Aorta (tissue), 5 donors: Measurements from ENCODE around the gene FMNL1. TPM values are rescaled to one million over a fixed set of nuclear protein-coding genes. Genes with fewer than 3 reads are reported as not detected.

Experiments used
- ATAC-seq: fragments of 200-7000 bp; cut with Tn5 transposase; one replicate; pipeline ENCODE4 v1.9.1; 2022; ENCODE audit warnings: moderate library complexity; ENCODE audit not compliant: low FRiP score
- DNase-seq, 2 donors: peaks; one replicate each; pipeline ENCODE4 v3.0.0-alpha.2; 2020
- H3K27ac ChIP-seq, 2 donors: one replicate each; pipeline ENCODE4 v1.5.1; 2013; ENCODE audit warnings: low read length in 2 of 2, mild to moderate bottlenecking in 2 of 2, moderate library complexity in 2 of 2, control low read depth in 1 of 2, inconsistent platforms in 1 of 2, low read depth in 1 of 2
- H3K27me3 ChIP-seq, 2 donors: one replicate each; pipeline ENCODE4 v1.6.1; 2013; ENCODE audit warnings: control low read depth in 1 of 2, low read length in 1 of 2, mild to moderate bottlenecking in 1 of 2, moderate library complexity in 1 of 2; ENCODE audit not compliant: insufficient read depth in 2 of 2, control insufficient read depth in 1 of 2
- H3K36me3 ChIP-seq, 2 donors: one replicate each; pipeline ENCODE4 v1.6.1; 2013; ENCODE audit warnings: control low read depth in 1 of 2, low read length in 1 of 2, mild to moderate bottlenecking in 1 of 2; ENCODE audit not compliant: insufficient read depth in 2 of 2, control insufficient read depth in 1 of 2
- H3K4me1 ChIP-seq, 2 donors: one replicate each; pipeline ENCODE4 v1.6.1; 2013; ENCODE audit warnings: low read length in 2 of 2, control low read depth in 1 of 2, mild to moderate bottlenecking in 1 of 2, moderate library complexity in 1 of 2; ENCODE audit not compliant: insufficient read depth in 2 of 2, control insufficient read depth in 1 of 2
- H3K4me3 ChIP-seq, 2 donors: one replicate each; pipeline ENCODE4 v1.5.1; 2013; ENCODE audit warnings: low read length in 2 of 2, control low read depth in 1 of 2, mild to moderate bottlenecking in 1 of 2
- H3K9me3 ChIP-seq: one replicate; pipeline ENCODE4 v1.6.1; 2013; ENCODE audit warnings: mild to moderate bottlenecking, low read length; ENCODE audit not compliant: control insufficient read depth
- WGBS, 2 donors: extraction: QIAGEN DNeasy Blood & Tissue Kit; methylation state at CpG; one replicate each; pipeline ENCODE4 v1.1.7; 2013; 5-methylcytosine and 5-hydroxymethylcytosine counted together
- intact Hi-C, 2 donors: fragments of 100-400 bp; cut with DNase I; formaldehyde crosslinking; loops; one replicate each; pipeline versions ENCODE4 v1.14.2 to v1.15.0; 2022
- long read RNA-seq, 2 donors: library from polyadenylated mRNA; unstranded; transcript quantifications; one replicate each; pipeline ENCODE4 v2.0.0, GENCODE V29; 2020 to 2021
- polyA plus RNA-seq, 2 donors: library from polyadenylated mRNA; stranded (reverse); fragments of 200-250 nt; gene quantifications; one replicate each; pipeline ENCODE4 v1.2.3, GENCODE V29; 2013
- total RNA-seq, 2 donors: library from RNA; stranded (reverse); fragmentation: NEBNext Ultra II Directional; extraction: Animal tissue kit (Norgen Biotek cat#: 25700); gene quantifications; one replicate each; pipeline ENCODE4 v1.2.1, GENCODE V29; 2021
- donor health status: healthy with polysubstance abuse.
- donor health status: Bipolar disorder and iron deficiency.
- donor health status: DM: no; HTN: no; CAD: no.
- donor health status: DM: no; HTN: no; CAD: no.
- donor health status: DM: yes; HTN: yes; CAD: no.

Gene FMNL1, protein sequence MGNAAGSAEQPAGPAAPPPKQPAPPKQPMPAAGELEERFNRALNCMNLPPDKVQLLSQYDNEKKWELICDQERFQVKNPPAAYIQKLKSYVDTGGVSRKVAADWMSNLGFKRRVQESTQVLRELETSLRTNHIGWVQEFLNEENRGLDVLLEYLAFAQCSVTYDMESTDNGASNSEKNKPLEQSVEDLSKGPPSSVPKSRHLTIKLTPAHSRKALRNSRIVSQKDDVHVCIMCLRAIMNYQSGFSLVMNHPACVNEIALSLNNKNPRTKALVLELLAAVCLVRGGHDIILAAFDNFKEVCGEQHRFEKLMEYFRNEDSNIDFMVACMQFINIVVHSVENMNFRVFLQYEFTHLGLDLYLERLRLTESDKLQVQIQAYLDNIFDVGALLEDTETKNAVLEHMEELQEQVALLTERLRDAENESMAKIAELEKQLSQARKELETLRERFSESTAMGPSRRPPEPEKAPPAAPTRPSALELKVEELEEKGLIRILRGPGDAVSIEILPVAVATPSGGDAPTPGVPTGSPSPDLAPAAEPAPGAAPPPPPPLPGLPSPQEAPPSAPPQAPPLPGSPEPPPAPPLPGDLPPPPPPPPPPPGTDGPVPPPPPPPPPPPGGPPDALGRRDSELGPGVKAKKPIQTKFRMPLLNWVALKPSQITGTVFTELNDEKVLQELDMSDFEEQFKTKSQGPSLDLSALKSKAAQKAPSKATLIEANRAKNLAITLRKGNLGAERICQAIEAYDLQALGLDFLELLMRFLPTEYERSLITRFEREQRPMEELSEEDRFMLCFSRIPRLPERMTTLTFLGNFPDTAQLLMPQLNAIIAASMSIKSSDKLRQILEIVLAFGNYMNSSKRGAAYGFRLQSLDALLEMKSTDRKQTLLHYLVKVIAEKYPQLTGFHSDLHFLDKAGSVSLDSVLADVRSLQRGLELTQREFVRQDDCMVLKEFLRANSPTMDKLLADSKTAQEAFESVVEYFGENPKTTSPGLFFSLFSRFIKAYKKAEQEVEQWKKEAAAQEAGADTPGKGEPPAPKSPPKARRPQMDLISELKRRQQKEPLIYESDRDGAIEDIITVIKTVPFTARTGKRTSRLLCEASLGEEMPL
- total RNA-seq, result 10 to 100 TPM; 24.0 to 51.7 TPM
- polyA plus RNA-seq, result 10 to 100 TPM in 1 of 2 donors, 1 to 10 TPM in 1; 2.2 to 11.9 TPM
- long read RNA-seq, donor 1, partial matches to known transcripts, result 11 of 14 reads
- long read RNA-seq, donor 1, other reads (novel, unspliced or antisense), result 3 of 14 reads
- long read RNA-seq, donor 2, partial matches to known transcripts, result 5 of 9 reads
- long read RNA-seq, donor 2, other reads (novel, unspliced or antisense), result 4 of 9 reads

DNA sequence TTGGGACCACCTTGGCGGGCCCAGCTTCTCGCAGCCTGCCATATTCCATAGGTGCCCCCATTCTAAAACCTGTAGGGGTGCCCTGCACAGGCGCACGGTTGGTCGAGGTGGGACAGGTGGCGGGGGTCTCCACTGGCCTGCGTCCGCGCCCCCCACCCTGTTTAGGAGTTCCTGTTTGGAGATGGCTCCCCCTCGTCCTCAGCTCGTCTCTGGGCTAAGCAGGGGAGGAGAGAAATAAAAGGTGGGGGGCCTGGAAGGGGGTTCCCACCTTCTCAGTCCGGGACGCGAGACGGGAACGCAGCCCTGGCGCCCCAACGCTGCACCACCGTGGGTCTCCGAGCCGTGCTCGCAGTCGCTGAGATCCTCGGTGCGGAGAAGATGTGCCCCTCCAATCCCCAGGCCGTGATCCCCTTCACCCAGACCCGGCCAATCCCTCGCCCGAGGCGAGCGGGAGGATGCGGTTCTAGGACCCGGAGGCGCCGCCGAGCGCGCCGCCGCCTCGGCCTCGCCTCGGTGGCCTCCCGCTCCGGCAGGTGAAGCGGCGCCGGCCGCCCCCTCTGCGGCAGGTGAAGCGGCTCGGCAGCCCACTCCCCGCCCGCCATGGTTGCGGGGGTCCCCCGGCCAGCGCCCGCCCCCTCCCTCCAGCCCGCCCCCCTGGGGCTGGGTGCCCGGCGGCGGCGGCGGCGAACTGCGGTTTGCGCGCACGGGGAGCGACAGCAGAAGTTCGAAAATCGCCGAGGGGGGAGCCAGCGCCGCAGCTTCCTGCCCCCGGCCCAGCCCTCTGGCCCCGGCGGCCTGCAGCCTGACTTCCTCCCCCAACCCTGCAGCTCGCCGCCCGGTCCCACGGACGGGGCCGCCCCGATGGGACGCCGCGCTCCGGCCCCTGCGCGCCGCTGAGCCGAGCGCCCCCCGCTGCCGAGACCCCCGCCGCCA, at the start of gene FMNL1:
FMNL1 (plus strand) TSS at position 805 of the 933 bp plus-strand sequence. CDS start 240 bp downstream, outside the sequence.
- ATAC-seq (no peak), DNase-seq (peak; percentile 87)
- Histone ChIP-seq H3K27ac (no peak within 1 kb of the TSS), H3K27me3 (no peaks in the 10 kb centered on the region), H3K36me3 (no peaks in the 10 kb centered on the region), H3K4me3 (peak within 1 kb of the TSS; percentile 30 to 31), H3K4me1 (no peaks in the 10 kb centered on the region), H3K9me3 (no peaks in the 10 kb centered on the region)
- intact Hi-C loops, result loop anchor here in 1 of 2 donors (2.0 kb wide), 1 partner anchor 163 kb away; no protein-coding TSS in a partner anchor
- 5 to 7% methylated on average over 61 to 98 of the region's 98 CpGs for WGBS, 2 donors

DNA sequence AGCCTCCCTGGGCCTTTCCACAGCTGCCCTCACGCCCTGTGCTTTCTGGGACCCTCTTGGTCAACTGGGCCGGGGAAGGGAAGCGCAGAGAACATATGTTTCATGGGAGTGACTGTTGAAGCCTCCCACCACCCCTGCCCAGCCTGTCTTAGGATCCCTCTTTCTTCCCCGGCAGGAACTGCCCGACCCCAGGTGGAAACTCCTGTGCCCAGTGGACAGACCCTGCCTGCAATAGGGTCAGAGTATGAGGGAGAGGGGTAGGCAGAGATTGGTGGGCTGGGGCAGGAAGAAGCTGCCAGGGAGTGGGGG, 49.5 kb upstream of the FMNL1 start:
- Histone ChIP-seq H3K36me3 (no peaks in the 10 kb centered on the region), H3K4me3 (peak overlapping the region; percentile 29 to 47), H3K27ac (peak overlapping the region; percentile 77 to 98), H3K4me1 (peaks cover 0 to 2% of the 10 kb centered on the region in 2 donors), H3K9me3 (no peaks in the 10 kb centered on the region), H3K27me3 (no peaks in the 10 kb centered on the region)
- intact Hi-C loops, result loop anchor here in 1 of 2 donors (2.0 kb wide), 1 partner anchor 23 kb away; the partner anchor contains the start of gene HEXIM1
- DNase-seq, result no peak
- WGBS, 2 donors, result 31 to 32% methylated on average over 5 of the region's 5 CpGs
- ATAC-seq, result no peak

DNA sequence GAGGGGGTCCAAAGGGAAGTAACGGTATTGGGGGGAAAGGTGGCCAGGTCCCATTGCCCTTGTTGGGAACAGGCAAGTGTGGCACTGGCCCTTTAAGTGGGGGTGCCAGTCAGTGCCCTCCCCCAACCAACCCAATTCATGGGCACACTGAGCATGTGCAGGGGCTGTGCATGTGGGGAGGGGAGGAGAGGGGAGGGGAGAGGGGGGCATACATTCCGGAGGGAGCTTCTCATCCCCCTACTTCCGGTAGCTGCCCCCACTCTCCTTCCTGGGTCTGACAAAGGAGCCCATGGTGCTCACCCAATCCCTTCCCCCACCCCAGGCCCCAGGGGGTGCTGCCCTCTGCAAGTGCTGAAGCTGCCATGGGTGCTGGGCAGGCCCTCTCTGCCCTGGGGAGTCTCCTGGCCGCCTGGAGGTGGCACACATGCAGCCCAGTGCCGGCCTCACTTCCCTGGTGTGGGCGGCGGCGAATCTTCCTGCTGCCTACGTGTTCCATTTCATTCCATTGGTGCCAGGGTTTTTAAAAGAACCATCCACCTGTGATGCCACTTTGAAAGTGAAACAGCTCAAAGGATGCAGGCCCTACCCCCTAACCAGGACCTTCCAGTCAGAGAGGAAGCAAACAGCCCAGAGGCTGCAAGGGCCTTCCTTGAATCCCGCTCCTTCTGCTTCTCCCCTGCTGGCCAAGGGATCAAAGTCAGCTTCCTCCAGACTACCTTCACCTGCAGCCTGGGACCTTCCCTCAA, 49.0 kb upstream of the FMNL1 start:
- peak; percentile 69 for ATAC-seq

DNA sequence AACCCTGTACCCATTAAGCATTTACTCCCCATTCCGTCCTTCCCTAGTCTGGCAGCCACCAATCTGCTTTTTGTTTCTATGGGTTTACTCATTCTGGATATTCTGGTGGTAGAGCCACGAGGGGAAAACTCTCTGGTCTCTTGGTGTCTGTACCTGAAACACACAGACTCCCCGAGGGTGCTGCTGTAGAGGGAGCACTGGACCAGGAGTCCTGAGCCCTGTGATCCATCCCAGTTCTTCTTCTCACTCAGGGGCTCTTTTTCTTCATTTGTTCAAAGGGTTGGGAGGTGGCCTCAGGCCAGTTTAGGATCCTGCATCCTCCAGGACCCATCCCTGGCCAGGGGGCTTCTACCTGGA, 45.9 kb upstream of the FMNL1 start:
- 75 to 80% methylated on average over 3 of the region's 3 CpGs for WGBS, 2 donors
- Histone ChIP-seq H3K27me3 (no peaks in the 10 kb centered on the region), H3K4me3 (no peak overlapping the region), H3K9me3 (no peaks in the 10 kb centered on the region), H3K36me3 (no peaks in the 10 kb centered on the region), H3K27ac (peak overlapping the region in 1 of 2 donors; percentile 80), H3K4me1 (peaks cover 0 to 2% of the 10 kb centered on the region in 2 donors)
- DNase-seq (no peak), ATAC-seq (no peak)
- intact Hi-C loops, result no loop called here

More for the DNA sequence above, 49.0 kb upstream of the FMNL1 start:
- H3K27ac ChIP-seq, result peak overlapping the region; percentile 77 to 98
- no peaks in the 10 kb centered on the region for H3K36me3 ChIP-seq
- H3K27me3 ChIP-seq, result no peaks in the 10 kb centered on the region
- peak overlapping the region; percentile 29 to 47 for H3K4me3 ChIP-seq
- no peaks in the 10 kb centered on the region for H3K9me3 ChIP-seq
- 6 to 7% methylated on average over 9 to 10 of the region's 10 CpGs for WGBS, 2 donors
- intact Hi-C loops, result loop anchor here in 1 of 2 donors (2.0 kb wide), 1 partner anchor 24 kb away; the partner anchor contains the start of gene HEXIM1
- peaks cover 0 to 2% of the 10 kb centered on the region in 2 donors for H3K4me1 ChIP-seq
- DNase-seq, result peak; percentile 87 to 90

DNA sequence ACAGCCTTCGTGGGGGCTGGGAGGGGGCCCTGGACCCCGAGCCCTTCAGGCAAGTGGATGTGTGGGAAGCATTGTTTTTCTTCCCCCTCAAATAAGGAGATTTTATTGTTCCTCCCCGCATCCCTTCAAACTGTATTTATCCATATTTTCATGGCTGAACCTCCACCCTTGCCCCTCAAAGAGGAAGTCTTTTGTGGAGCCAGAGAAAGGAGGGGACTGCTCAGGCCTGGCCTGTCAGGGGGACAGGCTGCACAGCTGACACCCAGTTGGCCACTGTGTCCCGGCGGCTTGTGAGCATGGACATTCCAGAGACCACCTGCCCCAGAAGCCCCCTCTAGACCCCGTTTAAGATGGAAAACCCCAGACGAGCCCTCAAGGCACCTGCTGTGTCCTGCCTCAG, 44.1 kb upstream of the FMNL1 start:
- no peaks in the 10 kb centered on the region for H3K36me3 ChIP-seq
- H3K27me3 ChIP-seq, result no peaks in the 10 kb centered on the region
- 84 to 89% methylated on average over 7 of the region's 7 CpGs for WGBS, 2 donors
- no peak overlapping the region for H3K4me3 ChIP-seq
- ATAC-seq (no peak), DNase-seq (no peak)
- no peak overlapping the region for H3K27ac ChIP-seq
- no peaks in the 10 kb centered on the region for H3K9me3 ChIP-seq
- intact Hi-C loops, result no loop called here
- peaks cover 0 to 2% of the 10 kb centered on the region in 2 donors for H3K4me1 ChIP-seq

DNA sequence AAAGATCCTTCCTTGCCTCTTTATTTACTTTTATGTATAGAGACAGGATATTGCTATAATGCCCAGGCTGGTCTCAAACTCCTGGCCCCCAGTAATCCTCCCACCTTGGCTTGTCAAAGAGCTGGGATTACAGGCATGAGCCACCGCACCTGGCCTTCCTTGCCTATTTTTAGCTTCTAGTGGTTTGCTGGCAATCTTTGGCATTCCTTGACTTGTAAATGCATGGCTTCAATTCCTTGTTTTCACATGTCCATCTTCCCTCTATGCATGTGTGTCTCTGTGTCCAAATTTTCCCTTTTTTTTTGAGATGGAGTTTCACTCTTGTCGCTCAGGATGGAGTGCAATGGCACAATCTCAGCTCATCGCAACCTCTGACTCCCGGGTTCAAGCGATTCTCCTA, 37.5 kb upstream of the FMNL1 start:
- Histone ChIP-seq H3K4me1 (no peaks in the 10 kb centered on the region), H3K36me3 (no peaks in the 10 kb centered on the region), H3K27me3 (peaks cover 0 to 1% of the 10 kb centered on the region in 2 donors), H3K9me3 (no peaks in the 10 kb centered on the region), H3K27ac (no peak overlapping the region), H3K4me3 (no peak overlapping the region)
- ATAC-seq (no peak), DNase-seq (no peak)
- intact Hi-C loops, result no loop called here
- WGBS, 2 donors, result 93 to 96% methylated on average over 5 of the region's 5 CpGs

DNA sequence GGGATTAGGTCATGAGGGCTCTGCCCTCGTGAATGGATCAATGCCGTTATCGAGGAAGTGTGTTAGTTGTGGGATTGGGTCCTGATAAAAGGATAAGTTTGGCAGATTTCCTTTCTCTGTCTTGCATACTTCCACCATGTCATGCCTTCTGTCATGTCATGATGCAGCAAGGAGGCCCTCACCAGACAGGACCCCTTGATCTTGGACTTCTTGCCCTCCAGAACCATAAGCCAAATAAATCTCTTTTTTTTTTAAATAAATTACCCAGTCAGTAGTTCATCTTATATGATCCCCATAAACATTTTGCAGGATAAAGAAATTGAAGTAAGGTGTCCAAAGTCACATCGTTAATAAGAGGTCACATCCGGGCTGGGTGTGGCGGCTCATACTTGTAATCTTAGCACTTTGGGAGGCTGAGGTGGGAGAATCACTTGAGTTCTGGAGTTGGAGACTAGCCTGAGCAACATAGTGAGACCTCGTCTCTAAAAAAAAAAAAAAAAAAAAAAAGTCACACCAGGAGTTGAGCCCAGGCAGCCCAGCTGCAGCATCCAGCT, 34.8 kb upstream of the FMNL1 start:
- intact Hi-C loops, result no loop called here
- no peak for DNase-seq
- ATAC-seq, result no peak
- H3K4me3 ChIP-seq, result no peak overlapping the region
- WGBS, 2 donors, result 74 to 81% methylated on average over 7 of the region's 7 CpGs
- no peak overlapping the region for H3K27ac ChIP-seq
- H3K36me3 ChIP-seq, result no peaks in the 10 kb centered on the region
- H3K27me3 ChIP-seq, result peaks cover 0 to 1% of the 10 kb centered on the region in 2 donors
- no peaks in the 10 kb centered on the region for H3K9me3 ChIP-seq
- no peaks in the 10 kb centered on the region for H3K4me1 ChIP-seq
